CD4-positive, CD25-positive, alpha-beta regulatory T cell (primary cell): ENCODE results near the gene ANXA9. TPM values are rescaled to one million over a fixed set of nuclear protein-coding genes. Genes with fewer than 3 reads are reported as not detected.
A peak's percentile ranks its signal among the peaks of the same experiment; 100 is the strongest.

Experiments
- ATAC-seq, 2 donors: fragments of 150-1000 bp; cut with Tn5 transposase; one replicate each; pipeline ENCODE4 v1.10.0; 2021; ENCODE audit warnings: low read depth in 2 of 2, moderate number of reproducible peaks in 2 of 2, moderate library complexity in 1 of 2
- DNase-seq, 3 donors: peaks; one replicate each; pipeline versions ENCODE4 v3.0.0 to v3.0.0-alpha.2; 2012 to 2022; ENCODE audit warnings: mixed read lengths in 1 of 3
- H3K27ac ChIP-seq: one replicate; pipeline ENCODE4 v1.7.0; 2013; ENCODE audit warnings: mild to moderate bottlenecking, low read length; ENCODE audit not compliant: insufficient read depth, poor library complexity, severe bottlenecking
- H3K27me3 ChIP-seq: one replicate; pipeline ENCODE4 v1.7.0; 2013; ENCODE audit warnings: low read length; ENCODE audit not compliant: control insufficient read depth, insufficient read depth
- H3K36me3 ChIP-seq: one replicate; pipeline ENCODE4 v1.7.0; 2013; ENCODE audit warnings: mild to moderate bottlenecking, low read length, moderate library complexity; ENCODE audit not compliant: control insufficient read depth, insufficient read depth
- H3K4me1 ChIP-seq: 2 replicates; pipeline ENCODE4 v1.7.0; 2013; ENCODE audit warnings: mild to moderate bottlenecking, low read length; ENCODE audit not compliant: insufficient read depth, control insufficient read depth, poor library complexity, severe bottlenecking
- H3K4me3 ChIP-seq: one replicate; pipeline ENCODE4 v1.7.0; 2013; ENCODE audit warnings: low read depth, mild to moderate bottlenecking, low read length, moderate library complexity
- H3K9me3 ChIP-seq, 2 experiments: 1 replicate in 1 of 2; 2 replicates in 1 of 2; pipeline ENCODE4 v1.7.0; 2013; ENCODE audit warnings: low read length in 2 of 2, mild to moderate bottlenecking in 1 of 2, moderate library complexity in 1 of 2; ENCODE audit not compliant: control insufficient read depth in 2 of 2
- H3K27ac Mint-ChIP-seq, 3 donors: one replicate each; pipeline ENCODE4 v1.8.0; 2020 to 2022; ENCODE audit warnings: mild to moderate bottlenecking in 3 of 3, mixed read lengths in 3 of 3, moderate library complexity in 2 of 3
- H3K27me3 Mint-ChIP-seq: one replicate; pipeline ENCODE4 v1.8.0; 2022; ENCODE audit warnings: mild to moderate bottlenecking, mixed read lengths
- H3K36me3 Mint-ChIP-seq: one replicate; pipeline ENCODE4 v1.8.0; 2020; ENCODE audit warnings: mixed read lengths
- H3K4me1 Mint-ChIP-seq, 4 donors: one replicate each; pipeline ENCODE4 v1.8.0; 2020 to 2022; ENCODE audit warnings: mixed read lengths in 4 of 4, mild to moderate bottlenecking in 1 of 4
- H3K4me3 Mint-ChIP-seq, 4 donors: one replicate each; pipeline ENCODE4 v1.8.0; 2020 to 2022; ENCODE audit warnings: mild to moderate bottlenecking in 4 of 4, mixed read lengths in 4 of 4, moderate library complexity in 3 of 4
- H3K9me3 Mint-ChIP-seq, 7 donors: one replicate each; pipeline ENCODE4 v1.8.0; 2020 to 2022; ENCODE audit warnings: mixed read lengths in 7 of 7, mild to moderate bottlenecking in 3 of 7, moderate library complexity in 2 of 7
- polyA plus RNA-seq, 4 donors: library from polyadenylated mRNA; unstranded; fragments of 300-500 nt; fragmentation: Illumina TruSeq; gene quantifications; one replicate each; pipeline ENCODE4 v1.2.3, GENCODE V29; 2021
- total RNA-seq: library from RNA; stranded (reverse); gene quantifications from one replicate; pipeline ENCODE4 v1.2.3, GENCODE V29; 2022

ANXA9 gene
- total and polyA plus RNA-seq, 5 donors from 2014 or later, result not detected

DNA sequence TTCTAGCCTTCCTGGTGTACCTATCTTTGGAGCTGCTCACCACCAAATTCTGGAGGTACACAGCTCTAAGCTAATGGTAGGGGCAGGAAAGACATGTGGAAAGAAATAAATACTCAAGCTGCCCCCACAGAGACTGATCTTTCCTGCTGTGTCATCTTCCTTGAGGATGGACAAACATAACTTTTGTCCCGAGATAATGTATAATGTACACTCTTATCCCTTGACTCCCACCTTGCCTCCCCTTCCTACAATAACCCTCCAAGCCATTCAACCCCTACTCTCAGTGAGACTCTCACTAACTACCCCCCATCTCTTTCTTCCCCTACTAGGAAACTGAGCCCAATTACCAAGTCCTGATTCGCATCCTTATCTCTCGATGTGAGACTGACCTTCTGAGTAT, 12.2 kb downstream of the ANXA9 start:
- Histone ChIP-seq H3K9me3 (no peaks in the 10 kb centered on the region), H3K27me3 (no peaks in the 10 kb centered on the region), H3K36me3 (peaks cover 22% of the 10 kb centered on the region), H3K27ac (no peak overlapping the region), H3K4me1 (peaks cover 4% of the 10 kb centered on the region), H3K4me3 (no peak overlapping the region)
- Mint-ChIP-seq H3K36me3 (peaks cover 11% of the 10 kb centered on the region), H3K4me3 (peak overlapping the region in 1 of 4 donors; percentile 29), H3K4me1 (peaks cover 0 to 6% (median 3%) of the 10 kb centered on the region in 4 donors), H3K9me3 (no peaks in the 10 kb centered on the region), H3K27me3 (no peaks in the 10 kb centered on the region), H3K27ac (no peak overlapping the region)
- DNase-seq, result no peak
- ATAC-seq, result no peak

DNA sequence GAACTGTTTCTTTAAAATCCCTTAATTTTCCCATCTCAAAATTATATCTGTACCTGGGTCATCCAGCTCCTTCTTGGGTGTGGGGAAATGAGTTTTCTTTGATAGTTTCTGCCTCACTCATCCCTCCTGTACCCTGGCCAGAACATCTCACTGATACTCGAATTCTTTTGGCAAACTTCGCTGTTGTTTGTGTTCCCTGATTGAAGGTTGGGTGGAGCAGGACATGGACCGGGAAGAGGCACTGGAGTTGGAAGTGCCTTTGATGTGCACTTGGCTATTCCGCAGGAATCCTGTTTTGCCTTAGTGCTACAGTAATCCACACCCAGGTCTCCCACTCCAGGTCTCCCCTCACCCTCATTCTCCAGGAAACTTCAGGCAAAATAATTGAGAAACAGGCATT, 13.4 kb downstream of the ANXA9 start:
- H3K4me3 Mint-ChIP-seq, result no peak overlapping the region
- DNase-seq, result no peak

DNA sequence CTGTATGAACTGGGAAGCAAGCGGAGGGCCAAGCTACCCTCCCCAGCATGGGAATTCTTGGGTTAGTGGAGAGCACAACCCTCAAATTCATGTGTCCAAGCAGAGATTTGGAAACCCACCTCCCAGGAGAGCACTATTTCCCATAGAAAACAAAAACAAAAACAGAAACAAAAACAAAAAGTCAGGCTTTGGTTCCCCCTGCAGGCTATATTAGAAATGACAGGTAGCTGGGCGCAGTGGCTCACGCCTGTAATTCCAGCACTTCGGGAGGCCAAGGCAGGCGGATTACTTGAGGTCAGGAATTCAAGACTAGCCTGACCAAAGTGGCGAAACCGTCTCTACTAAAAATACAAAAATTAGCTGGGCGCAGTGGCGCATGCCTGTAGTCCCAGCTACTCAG, 13.8 kb downstream of the ANXA9 start:
- Histone ChIP-seq H3K9me3 (no peaks in the 10 kb centered on the region), H3K36me3 (peaks cover 30% of the 10 kb centered on the region), H3K27ac (no peak overlapping the region), H3K27me3 (no peaks in the 10 kb centered on the region), H3K4me1 (peaks cover 4% of the 10 kb centered on the region), H3K4me3 (peak overlapping the region; percentile 27)
- peak in 1 of 3 donors; percentile 42 for DNase-seq
- Mint-ChIP-seq H3K4me1 (peaks cover 0 to 13% (median 5%) of the 10 kb centered on the region in 4 donors), H3K27ac (peak overlapping the region in 1 of 3 donors; percentile 83), H3K4me3 (peak overlapping the region in 1 of 4 donors; percentile 13), H3K36me3 (peaks cover 18% of the 10 kb centered on the region), H3K9me3 (no peaks in the 10 kb centered on the region), H3K27me3 (no peaks in the 10 kb centered on the region)
- ATAC-seq, result no peak

More for the DNA sequence above, 13.4 kb downstream of the ANXA9 start:
- Histone ChIP-seq H3K4me1 (peaks cover 4% of the 10 kb centered on the region), H3K27ac (no peak overlapping the region), H3K4me3 (no peak overlapping the region), H3K9me3 (no peaks in the 10 kb centered on the region), H3K27me3 (no peaks in the 10 kb centered on the region), H3K36me3 (peaks cover 27% of the 10 kb centered on the region)
- Mint-ChIP-seq H3K27ac (peak overlapping the region in 1 of 3 donors; percentile 83), H3K27me3 (no peaks in the 10 kb centered on the region), H3K36me3 (peaks cover 15% of the 10 kb centered on the region), H3K9me3 (no peaks in the 10 kb centered on the region), H3K4me1 (peaks cover 0 to 8% (median 3%) of the 10 kb centered on the region in 4 donors)
- ATAC-seq, result no peak

DNA sequence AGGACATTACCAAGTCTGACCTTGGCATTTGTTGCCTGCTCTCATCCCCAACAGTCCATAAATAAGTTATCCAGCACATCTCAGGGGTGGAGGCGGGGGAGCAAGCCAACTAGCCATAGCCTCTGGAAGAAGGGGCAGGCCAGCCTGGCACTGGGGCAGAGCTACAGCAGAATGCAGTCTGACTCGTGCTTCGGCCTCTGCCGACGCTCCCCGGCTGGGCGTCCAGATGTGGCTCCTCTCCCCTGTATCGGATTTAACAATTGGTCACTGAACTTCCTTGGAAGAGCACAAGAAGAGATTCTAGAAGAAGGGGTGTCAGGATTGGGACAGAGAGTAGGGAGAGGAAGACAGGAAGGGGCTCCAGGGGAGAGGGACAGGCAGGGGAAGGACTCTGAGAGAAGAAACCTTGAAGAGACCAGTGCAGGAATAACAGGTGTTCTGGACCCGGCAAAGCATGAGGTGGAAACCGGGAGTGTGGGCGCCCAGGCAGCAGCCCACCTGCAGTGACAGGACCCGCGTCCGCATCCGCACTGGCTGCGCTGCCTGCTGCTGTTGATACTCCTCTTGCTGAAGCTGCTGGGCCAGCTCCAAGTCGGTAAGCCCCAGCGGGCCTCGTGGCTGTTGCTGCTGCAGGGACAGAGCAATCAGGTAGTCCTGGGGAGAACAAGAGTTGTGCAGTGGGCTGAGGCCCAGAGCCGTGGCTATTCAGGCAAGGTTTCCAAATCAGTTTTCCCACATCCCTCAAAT, 15.2 kb downstream of the ANXA9 start:
- Histone ChIP-seq H3K27me3 (no peaks in the 10 kb centered on the region), H3K4me3 (no peak overlapping the region), H3K4me1 (peaks cover 5% of the 10 kb centered on the region), H3K9me3 (no peaks in the 10 kb centered on the region), H3K36me3 (peaks cover 35% of the 10 kb centered on the region), H3K27ac (no peak overlapping the region)
- H3K36me3 Mint-ChIP-seq, result peaks cover 25% of the 10 kb centered on the region
- H3K27me3 Mint-ChIP-seq, result no peaks in the 10 kb centered on the region
- DNase-seq, result no peak
- H3K4me3 Mint-ChIP-seq, result no peak overlapping the region
- H3K9me3 Mint-ChIP-seq, result no peaks in the 10 kb centered on the region
- ATAC-seq, result no peak
- H3K4me1 Mint-ChIP-seq, result peaks cover 0 to 25% (median 16%) of the 10 kb centered on the region in 4 donors
- H3K27ac Mint-ChIP-seq, result peak overlapping the region in 1 of 3 donors; percentile 63

DNA sequence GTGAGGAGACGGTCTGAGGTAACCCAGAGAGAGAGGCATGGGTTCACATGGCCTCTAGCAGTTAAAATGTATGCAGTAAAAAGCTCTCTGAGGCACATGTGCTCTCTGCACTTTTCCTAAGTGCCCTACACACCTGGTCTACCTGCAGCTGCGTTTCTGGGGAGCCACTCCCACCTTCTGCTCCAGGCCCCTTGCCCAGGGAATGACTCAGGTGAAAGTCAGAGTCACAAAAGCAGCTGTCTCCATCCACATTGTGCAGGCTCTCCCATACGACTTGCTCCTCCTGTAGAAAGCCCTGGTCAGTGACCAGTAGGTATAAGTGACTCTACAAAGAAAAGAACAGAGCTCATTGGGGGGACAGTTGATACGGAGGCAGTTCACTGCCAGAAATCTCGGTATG, 15.9 kb downstream of the ANXA9 start:
- Mint-ChIP-seq H3K27me3 (no peaks in the 10 kb centered on the region), H3K4me3 (no peak overlapping the region), H3K36me3 (peaks cover 29% of the 10 kb centered on the region), H3K27ac (peak overlapping the region in 1 of 3 donors; percentile 63), H3K4me1 (peaks cover 0 to 31% (median 22%) of the 10 kb centered on the region in 4 donors), H3K9me3 (no peaks in the 10 kb centered on the region)
- H3K36me3 ChIP-seq, result peaks cover 37% of the 10 kb centered on the region
- no peak for DNase-seq
- no peak overlapping the region for H3K4me3 ChIP-seq
- no peak for ATAC-seq
- H3K27me3 ChIP-seq, result no peaks in the 10 kb centered on the region
- H3K9me3 ChIP-seq, result no peaks in the 10 kb centered on the region
- no peak overlapping the region for H3K27ac ChIP-seq
- peaks cover 12% of the 10 kb centered on the region for H3K4me1 ChIP-seq

DNA sequence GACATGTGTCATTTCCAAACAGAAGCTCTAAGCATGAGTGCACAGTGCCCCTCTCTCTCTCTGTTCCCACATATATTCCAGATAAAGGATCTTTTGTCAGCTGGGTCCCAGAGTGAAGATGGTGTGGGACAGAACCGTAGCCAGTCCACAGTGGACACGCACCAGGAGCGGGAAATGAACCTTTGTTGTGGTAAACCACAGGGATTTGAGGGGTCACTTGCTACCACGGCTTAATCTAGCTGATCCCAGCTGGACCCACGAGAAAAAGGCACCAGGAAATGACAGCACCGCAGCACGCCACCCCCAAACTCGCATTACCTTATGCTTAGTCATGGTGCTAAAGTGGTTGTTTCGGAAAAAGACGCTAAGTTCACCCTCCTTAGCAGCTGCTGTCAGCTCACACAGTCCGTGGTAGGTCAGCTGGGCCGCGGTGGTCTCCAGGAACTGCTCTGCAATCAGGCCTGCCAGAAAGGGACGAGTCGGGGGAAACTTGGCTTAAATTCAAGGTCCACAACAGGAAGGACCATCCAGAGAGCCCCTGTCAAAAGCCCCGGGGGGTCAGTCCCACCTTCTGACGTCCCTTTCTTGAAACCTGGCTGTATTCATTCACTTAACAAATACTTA, 17.1 kb downstream of the ANXA9 start:
- Histone ChIP-seq H3K9me3 (no peaks in the 10 kb centered on the region), H3K4me1 (peaks cover 23% of the 10 kb centered on the region), H3K27ac (no peak overlapping the region), H3K4me3 (no peak overlapping the region), H3K36me3 (peaks cover 37% of the 10 kb centered on the region), H3K27me3 (no peaks in the 10 kb centered on the region)
- no peaks in the 10 kb centered on the region for H3K27me3 Mint-ChIP-seq
- peaks cover 30% of the 10 kb centered on the region for H3K36me3 Mint-ChIP-seq
- DNase-seq, result no peak
- peaks cover 0 to 39% (median 26%) of the 10 kb centered on the region in 4 donors for H3K4me1 Mint-ChIP-seq
- no peak overlapping the region for H3K4me3 Mint-ChIP-seq
- H3K27ac Mint-ChIP-seq, result peak overlapping the region in 2 of 3 donors; percentile 42 to 63
- no peak for ATAC-seq
- no peaks in the 10 kb centered on the region for H3K9me3 Mint-ChIP-seq

DNA sequence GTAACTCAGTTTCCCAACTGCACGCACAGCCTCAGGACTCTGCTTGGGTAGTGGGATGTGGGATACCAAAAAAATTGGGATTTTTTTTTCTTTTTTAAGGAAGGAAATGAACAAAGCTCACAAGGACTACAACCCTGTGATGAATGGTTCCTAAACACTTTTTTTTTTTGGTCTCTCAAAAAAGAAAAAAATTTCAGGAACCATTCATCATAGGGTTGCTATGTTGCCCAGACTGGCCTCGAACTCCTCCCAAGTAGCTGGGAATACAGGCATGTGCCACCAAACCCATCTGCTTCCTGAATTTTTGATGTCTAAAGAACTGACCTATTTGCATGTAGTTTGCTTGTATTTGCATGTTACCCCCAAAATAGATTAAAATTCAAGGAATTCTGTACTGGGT, 17.8 kb downstream of the ANXA9 start:
- no peak overlapping the region for H3K27ac ChIP-seq
- Mint-ChIP-seq H3K27me3 (no peaks in the 10 kb centered on the region), H3K4me3 (no peak overlapping the region), H3K27ac (peak overlapping the region in 1 of 3 donors; percentile 14), H3K9me3 (no peaks in the 10 kb centered on the region), H3K4me1 (peaks cover 0 to 46% (median 26%) of the 10 kb centered on the region in 4 donors), H3K36me3 (peaks cover 27% of the 10 kb centered on the region)
- DNase-seq (no peak), ATAC-seq (no peak)
- no peak overlapping the region for H3K4me3 ChIP-seq
- no peaks in the 10 kb centered on the region for H3K27me3 ChIP-seq
- H3K9me3 ChIP-seq, result no peaks in the 10 kb centered on the region
- peaks cover 27% of the 10 kb centered on the region for H3K4me1 ChIP-seq
- peaks cover 37% of the 10 kb centered on the region for H3K36me3 ChIP-seq
